Panc1 (cell line): Measurements from ENCODE around the gene WLS.

ENCODE experiments used
- CTCF ChIP-seq: fragments of 450-650 bp; IDR thresholded peaks from 2 replicates; pipeline ENCODE4 v1.5.1; 2017; ENCODE audit warnings: mild to moderate bottlenecking
- POLR2AphosphoS5 ChIP-seq: IDR thresholded peaks from 2 replicates; pipeline ENCODE4 v1.6.1; 2012; ENCODE audit warnings: mild to moderate bottlenecking, low read depth, low read length, moderate library complexity

GRCh38 chr1:68237040-68237439 lies 4.7 kb upstream of the WLS start:
- TF ChIP-seq CTCF (no peak), POLR2AphosphoS5 (no peak)
